H9 (cell line): ENCODE data around the gene NTPCR. TPM values are rescaled to one million over a fixed set of nuclear protein-coding genes. Genes with fewer than 3 reads are reported as not detected.
A peak's percentile ranks its signal among the peaks of the same experiment; 100 is the strongest.

Experiments used
- DNase-seq: peaks from one replicate; pipeline ENCODE4 v3.0.0-alpha.2; 2017
- H2AFZ ChIP-seq: one replicate; pipeline ENCODE4 v1.6.1; 2013; ENCODE audit warnings: mild to moderate bottlenecking, low read length, control low read depth, moderate library complexity
- H2AK5ac ChIP-seq: 2 replicates; pipeline ENCODE4 v1.6.1; 2013; ENCODE audit warnings: low read length, control low read depth, mixed read lengths; ENCODE audit not compliant: insufficient read length
- H2BK120ac ChIP-seq: one replicate; pipeline ENCODE4 v1.6.1; 2013; ENCODE audit warnings: low read depth, mild to moderate bottlenecking, low read length, control low read depth, inconsistent platforms; ENCODE audit not compliant: poor library complexity, severe bottlenecking
- H2BK12ac ChIP-seq: 2 replicates; pipeline ENCODE4 v1.6.1; 2013; ENCODE audit warnings: low read length, control low read depth, mixed read lengths, low read depth; ENCODE audit not compliant: insufficient read length
- H2BK15ac ChIP-seq: 2 replicates; pipeline ENCODE4 v1.6.1; 2013; ENCODE audit warnings: low read depth, low read length, control low read depth
- H2BK20ac ChIP-seq: one replicate; pipeline ENCODE4 v1.6.1; 2013; ENCODE audit warnings: low read depth, mild to moderate bottlenecking, low read length, control low read depth, inconsistent platforms; ENCODE audit not compliant: poor library complexity, severe bottlenecking
- H2BK5ac ChIP-seq: 2 replicates; pipeline ENCODE4 v1.6.1; 2013; ENCODE audit warnings: low read length, control low read depth, mixed read lengths; ENCODE audit not compliant: insufficient read length
- H3K14ac ChIP-seq: 2 replicates; pipeline ENCODE4 v1.6.1; 2013; ENCODE audit warnings: low read length, control low read depth; ENCODE audit not compliant: insufficient read depth
- H3K18ac ChIP-seq: 2 replicates; pipeline ENCODE4 v1.6.1; 2013; ENCODE audit warnings: low read depth, mild to moderate bottlenecking, mixed read lengths, low read length, control low read depth; ENCODE audit not compliant: insufficient read length
- H3K23ac ChIP-seq: 2 replicates; pipeline ENCODE4 v1.6.1; 2013; ENCODE audit warnings: low read length, control low read depth, mixed read lengths, low read depth; ENCODE audit not compliant: insufficient read length
- H3K23me2 ChIP-seq: 2 replicates; pipeline ENCODE4 v1.6.1; 2013; ENCODE audit warnings: low read depth, mild to moderate bottlenecking, mixed read lengths, low read length, control low read depth; ENCODE audit not compliant: insufficient read length, poor library complexity, severe bottlenecking
- H3K27ac ChIP-seq: 2 replicates; pipeline ENCODE4 v1.5.1; 2013; ENCODE audit warnings: low read length, control low read depth, mixed read lengths, low read depth; ENCODE audit not compliant: insufficient read length
- H3K27me3 ChIP-seq: 2 replicates; pipeline ENCODE4 v1.6.1; 2013; ENCODE audit warnings: low read length, control low read depth, inconsistent platforms; ENCODE audit not compliant: insufficient read depth
- H3K4ac ChIP-seq: 2 replicates; pipeline ENCODE4 v1.6.1; 2013; ENCODE audit warnings: low read depth, mild to moderate bottlenecking, control low read depth, inconsistent platforms, low read length, moderate library complexity
- H3K4me1 ChIP-seq: 2 replicates; pipeline ENCODE4 v1.6.1; 2013; ENCODE audit warnings: low read length, control low read depth, inconsistent platforms; ENCODE audit not compliant: insufficient read depth
- H3K4me2 ChIP-seq: 2 replicates; pipeline ENCODE4 v1.6.1; 2013; ENCODE audit warnings: low read length, control low read depth, mixed read lengths; ENCODE audit not compliant: insufficient read length, insufficient read depth
- H3K56ac ChIP-seq: 2 replicates; pipeline ENCODE4 v1.6.1; 2013; ENCODE audit warnings: low read depth, mild to moderate bottlenecking, mixed read lengths, low read length, control low read depth; ENCODE audit not compliant: insufficient read length
- H3K79me1 ChIP-seq: 2 replicates; pipeline ENCODE4 v1.6.1; 2013; ENCODE audit warnings: low read depth, mild to moderate bottlenecking, moderate library complexity, low read length, control low read depth, inconsistent platforms; ENCODE audit not compliant: insufficient read depth, poor library complexity, severe bottlenecking
- H3K79me2 ChIP-seq: 2 replicates; pipeline ENCODE4 v1.6.1; 2013; ENCODE audit warnings: low read length, control low read depth, inconsistent platforms; ENCODE audit not compliant: insufficient read depth
- H3K9ac ChIP-seq: 2 replicates; pipeline ENCODE4 v1.6.1; 2013; ENCODE audit warnings: low read length, control low read depth, mixed read lengths; ENCODE audit not compliant: insufficient read length; ENCODE audit errors: extremely low read depth
- H3K9me3 ChIP-seq: one replicate; pipeline ENCODE4 v1.6.1; 2013; ENCODE audit warnings: low read depth, low read length, inconsistent platforms; ENCODE audit not compliant: control insufficient read depth
- H3T11ph ChIP-seq: one replicate; pipeline ENCODE4 v1.6.1; 2013; ENCODE audit warnings: mild to moderate bottlenecking, low read length, control low read depth, inconsistent platforms
- H4K20me1 ChIP-seq: one replicate; pipeline ENCODE4 v1.6.1; 2013; ENCODE audit not compliant: control insufficient read depth, insufficient read length, insufficient read depth
- H4K5ac ChIP-seq: 2 replicates; pipeline ENCODE4 v1.6.1; 2013; ENCODE audit warnings: low read depth, mild to moderate bottlenecking, mixed read lengths, low read length, control low read depth; ENCODE audit not compliant: insufficient read length
- H4K8ac ChIP-seq: replicated peaks from 2 replicates; pipeline ENCODE4 v1.6.1; 2013; ENCODE audit warnings: low read length, control low read depth, mixed read lengths, low read depth; ENCODE audit not compliant: insufficient read length
- H4K91ac ChIP-seq: 2 replicates; pipeline ENCODE4 v1.6.1; 2013; ENCODE audit warnings: low read depth, mild to moderate bottlenecking, moderate library complexity, mixed read lengths, low read length, control low read depth; ENCODE audit not compliant: insufficient read length
- H3K27ac Mint-ChIP-seq, 3 experiments: 2 replicates in 2 of 3; 3 replicates in 1 of 3; pipeline ENCODE4 v1.8.0; 2020 to 2021; ENCODE audit warnings: mixed read lengths in 3 of 3, mild to moderate bottlenecking in 1 of 3, moderate library complexity in 1 of 3
- H3K27me3 Mint-ChIP-seq: 2 replicates; pipeline ENCODE4 v1.8.0; 2021; ENCODE audit warnings: low read depth, mild to moderate bottlenecking, moderate library complexity, mixed read lengths
- H3K36me3 Mint-ChIP-seq, 3 experiments: 2 replicates in 2 of 3; 3 replicates in 1 of 3; pipeline ENCODE4 v1.8.0; 2020 to 2021; ENCODE audit warnings: low read depth in 3 of 3, mixed read lengths in 3 of 3; ENCODE audit not compliant: insufficient read depth in 1 of 3
- H3K4me1 Mint-ChIP-seq, 2 experiments: 2 replicates each; pipeline ENCODE4 v1.8.0; 2020; ENCODE audit warnings: mixed read lengths in 2 of 2
- H3K4me3 Mint-ChIP-seq, 2 experiments: 2 replicates in 1 of 2; 3 replicates in 1 of 2; pipeline ENCODE4 v1.8.0; 2020 to 2021; ENCODE audit warnings: mild to moderate bottlenecking in 2 of 2, mixed read lengths in 2 of 2, moderate library complexity in 1 of 2
- H3K9me3 Mint-ChIP-seq, 2 experiments: 2 replicates in 1 of 2; 3 replicates in 1 of 2; pipeline ENCODE4 v1.8.0; 2020; ENCODE audit warnings: mild to moderate bottlenecking in 2 of 2, mixed read lengths in 2 of 2, moderate library complexity in 1 of 2
- CTCF ChIP-seq: fragments of 200-600 bp; sonication (generic); conservative IDR thresholded peaks from 3 replicates; pipeline ENCODE4 v1.8.0; 2021; ENCODE audit warnings: antibody characterized with exemption, mild to moderate bottlenecking
- WGBS: extraction: QIAGEN DNeasy Blood & Tissue Kit; methylation state at CpG from one replicate; pipeline ENCODE4 v1.1.7; 2013; ENCODE audit warnings: missing lambda C conversion rate, low lambda C conversion rate, mixed read lengths; ENCODE audit not compliant: insufficient read length; ENCODE audit errors: extremely low coverage; 5-methylcytosine and 5-hydroxymethylcytosine counted together
- total RNA-seq: library from RNA; stranded (reverse); gene quantifications from 2 replicates; pipeline ENCODE4 v1.2.1, GENCODE V29; 2021

The NTPCR gene
- total RNA-seq, 1 experiment from 2014 or later, result 87.4 TPM

- Histone ChIP-seq H2BK5ac (no peak overlapping the region), H3K18ac (no peak overlapping the region), H3K27ac (no peak overlapping the region), H3K79me1 (no peaks in the 10 kb centered on the region), H3K56ac (no peak overlapping the region), H3T11ph (no peak overlapping the region), H3K9ac (no peak overlapping the region), H4K5ac (no peak overlapping the region), H3K4me1 (no peaks in the 10 kb centered on the region), H2AK5ac (no peak overlapping the region), H3K4me2 (no peak overlapping the region), H4K20me1 (no peaks in the 10 kb centered on the region), H3K79me2 (no peaks in the 10 kb centered on the region), H3K4ac (no peak overlapping the region), H2BK120ac (no peak overlapping the region), H3K14ac (no peak overlapping the region), H2AFZ (no peak overlapping the region), H2BK20ac (no peak overlapping the region), H4K8ac (no peak overlapping the region), H3K23ac (no peak overlapping the region), H3K27me3 (no peaks in the 10 kb centered on the region), H3K23me2 (no peaks in the 10 kb centered on the region), H2BK15ac (no peak overlapping the region), H3K9me3 (no peaks in the 10 kb centered on the region), H4K91ac (no peak overlapping the region), H2BK12ac (no peak overlapping the region)
- DNase-seq, result no peak
- TF ChIP-seq CTCF, result no peak
- Mint-ChIP-seq H3K9me3 (peaks cover 3 to 5% of the 10 kb centered on the region in 2 experiments; a peak in 3 of 5 replicates), H3K4me3 (no peak overlapping the region), H3K36me3 (peaks cover 20 to 36% (median 35%) of the 10 kb centered on the region in 3 experiments), H3K27ac (0 out of 7 replicates have a peak overlapping the region, but pooled peaks of 1 of the 3 experiments have one; percentile 26), H3K27me3 (no peaks in the 10 kb centered on the region), H3K4me1 (no peaks in the 10 kb centered on the region)
- WGBS, result no CpG with 5 or more reads among the region's 9 CpGs
These were observed 54.0 kb downstream of the NTPCR start for GRCh38 chr1:233004451-233004850.
